Adrenal gland (tissue), 12 donors: ENCODE data around the gene IRX5. TPM values are rescaled to one million over a fixed set of nuclear protein-coding genes. Genes with fewer than 3 reads are reported as not detected.

Experiments used
- DNase-seq, 7 donors: peaks; one replicate each; pipeline ENCODE4 v3.0.0-alpha.2; 2019 to 2020
- H3K27ac ChIP-seq, 5 donors: fragments of 200-600 bp; sonication (generic) in 4 of 5; 1 replicate in 3 of 5; 2 replicates in 2 of 5; pipeline versions ENCODE4 v1.5.1 to v1.8.0; 2016 to 2020; ENCODE audit warnings: mild to moderate bottlenecking in 1 of 5
- H3K27me3 ChIP-seq: fragments of 200-600 bp; 2 replicates; pipeline ENCODE4 v1.8.0; 2021
- H3K36me3 ChIP-seq, 2 donors: fragments of 200-600 bp; replicated peaks in 1 of 2; 1 replicate in 1 of 2; 2 replicates in 1 of 2; pipeline versions ENCODE4 v1.5.1 to v1.8.0; 2018 to 2022
- H3K4me1 ChIP-seq, 2 donors: fragments of 200-600 bp; replicated peaks in 1 of 2; 1 replicate in 1 of 2; 2 replicates in 1 of 2; pipeline versions ENCODE4 v1.5.1 to v1.8.0; 2018 to 2021
- H3K4me3 ChIP-seq, 4 donors: fragments of 200-600 bp; sonication (generic) in 3 of 4; one replicate each; pipeline ENCODE4 v1.5.1; 2016 to 2018
- H3K9me3 ChIP-seq, 3 donors: fragments of 200-600 bp; sonication (generic) in 1 of 3; replicated peaks in 1 of 3; 1 replicate in 2 of 3; 2 replicates in 1 of 3; pipeline versions ENCODE4 v1.5.1 to v1.8.0; 2016 to 2021
- POLR2A ChIP-seq, 2 donors: fragments of 450-650 bp; IDR thresholded peaks; one replicate each; pipeline ENCODE4 v1.6.1; 2017; ENCODE audit warnings: antibody characterized with exemption in 2 of 2, mild to moderate bottlenecking in 2 of 2, moderate library complexity in 1 of 2
- WGBS, 4 donors: extraction: QIAGEN DNeasy Blood & Tissue Kit in 2 of 4; methylation state at CpG; one replicate each; pipeline versions ENCODE4 v1.1.5 to v1.1.7; 2013 to 2017; 5-methylcytosine and 5-hydroxymethylcytosine counted together
- intact Hi-C, 2 donors: fragments of 100-400 bp; cut with DNase I; formaldehyde crosslinking; loops; one replicate each; pipeline versions ENCODE4 v1.14.1 to v1.15.0; 2022 to 2023
- polyA plus RNA-seq, 3 donors: library from polyadenylated mRNA; stranded (reverse); fragments of 200-250 nt in 2 of 3; fragments of 350-450 nt in 1 of 3; fragmentation: Illumina TruSeq in 1 of 3; extraction: RNeasy Lipid Tissue Mini Kit (QIAGEN cat#74804) in 1 of 3; gene quantifications; one replicate each; pipeline ENCODE4 v1.2.3, GENCODE V29; 2013 to 2014
- total RNA-seq, 9 donors: library from RNA; depleted of rRNA in 4 of 9; stranded (reverse); fragments of >200 nt in 4 of 9; fragments of 120-200 nt in 1 of 9; fragmentation: NEBNext Ultra II Directional in 1 of 9; extraction: Animal tissue kit (Norgen Biotek cat#: 25700) in 1 of 9; gene quantifications; one replicate each; pipeline versions ENCODE4 v1.1.0 to v1.2.4, GENCODE V29; 2013 to 2023
- TF ChIP-seq, protein P1 (sequence below), 6 experiments: fragments of 450-650 bp in 4 of 6; fragments of 200-600 bp in 2 of 6; sonication (generic) in 1 of 6; IDR thresholded peaks; 1 replicate in 5 of 6; 2 replicates in 1 of 6; pipeline versions ENCODE4 v1.5.1 to v1.8.0; 2016 to 2021; ENCODE audit warnings: antibody characterized with exemption in 6 of 6, mild to moderate bottlenecking in 2 of 6, moderate library complexity in 1 of 6
- donor health status: healthy with polysubstance abuse.
- donor health status: Bipolar disorder and iron deficiency.
- donor health status: DM: yes; HTN: yes; CAD: no.
- donor health status: DM: no; HTN: no; CAD: no.
- donor health status: DM: no; HTN: no; CAD: no.
- donor health status: DM: yes; HTN: yes; CAD: no.

IRX5 gene
- total and polyA plus RNA-seq, 12 donors, result 0.29 to 4.2 (median 1.3) TPM

DNA sequence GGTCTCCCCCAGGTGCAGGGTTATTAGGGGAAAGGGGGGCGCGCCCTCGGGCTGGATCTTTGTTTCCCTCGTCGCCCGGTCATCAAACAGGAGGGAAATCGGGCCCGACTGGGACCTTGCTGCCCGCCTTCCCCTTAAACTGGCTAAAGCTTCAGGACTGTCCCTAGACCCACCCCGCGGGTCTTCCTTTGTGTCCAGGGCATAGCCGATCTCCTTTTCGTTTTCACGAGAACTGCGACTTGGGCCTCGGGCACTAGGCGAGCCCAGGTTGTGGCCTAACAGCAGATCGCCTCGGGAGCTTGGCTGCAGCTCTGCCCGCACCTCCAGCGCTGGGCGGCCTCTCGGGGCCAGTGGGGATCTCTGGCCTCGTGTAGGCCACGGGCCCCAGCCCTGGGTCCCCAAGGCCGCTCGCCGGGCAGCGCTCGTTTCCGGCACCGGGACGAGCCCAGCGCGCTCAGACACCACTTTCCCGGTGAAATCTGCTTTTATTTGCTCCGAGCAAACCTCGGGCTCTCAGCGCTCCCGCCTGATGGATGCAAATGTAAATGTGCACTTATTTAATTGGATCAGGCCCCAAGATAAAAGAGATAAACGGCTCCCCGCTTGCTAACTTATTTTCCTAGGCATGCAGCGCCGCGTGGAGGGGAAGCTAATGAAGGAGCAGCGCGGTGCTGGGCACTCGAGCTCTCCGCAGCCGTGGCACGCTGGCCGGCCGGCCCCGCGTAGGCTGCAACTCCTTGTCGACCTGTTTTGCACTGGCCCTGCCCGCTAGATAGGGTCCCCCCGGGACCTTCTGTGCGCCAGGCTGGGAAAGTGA, 7.8 kb downstream of the IRX5 start:
- DNase-seq, result no peak
- intact Hi-C loops, result loop anchor here in 1 of 2 donors (10.0 kb wide), 1 partner anchor 654 kb away; the partner anchor contains the start of gene IRX3
- Histone ChIP-seq H3K27me3 (peaks cover 72% of the 10 kb centered on the region), H3K4me3 (peak overlapping the region in 1 of 4 donors; percentile 3), H3K4me1 (peaks cover 0 to 11% of the 10 kb centered on the region in 2 donors), H3K9me3 (no peaks in the 10 kb centered on the region), H3K27ac (no peak overlapping the region), H3K36me3 (no peaks in the 10 kb centered on the region)
- TF ChIP-seq POLR2A (IDR thresholded peaks at IDR 0.05), result no peak
- TF ChIP-seq, protein P1, sequence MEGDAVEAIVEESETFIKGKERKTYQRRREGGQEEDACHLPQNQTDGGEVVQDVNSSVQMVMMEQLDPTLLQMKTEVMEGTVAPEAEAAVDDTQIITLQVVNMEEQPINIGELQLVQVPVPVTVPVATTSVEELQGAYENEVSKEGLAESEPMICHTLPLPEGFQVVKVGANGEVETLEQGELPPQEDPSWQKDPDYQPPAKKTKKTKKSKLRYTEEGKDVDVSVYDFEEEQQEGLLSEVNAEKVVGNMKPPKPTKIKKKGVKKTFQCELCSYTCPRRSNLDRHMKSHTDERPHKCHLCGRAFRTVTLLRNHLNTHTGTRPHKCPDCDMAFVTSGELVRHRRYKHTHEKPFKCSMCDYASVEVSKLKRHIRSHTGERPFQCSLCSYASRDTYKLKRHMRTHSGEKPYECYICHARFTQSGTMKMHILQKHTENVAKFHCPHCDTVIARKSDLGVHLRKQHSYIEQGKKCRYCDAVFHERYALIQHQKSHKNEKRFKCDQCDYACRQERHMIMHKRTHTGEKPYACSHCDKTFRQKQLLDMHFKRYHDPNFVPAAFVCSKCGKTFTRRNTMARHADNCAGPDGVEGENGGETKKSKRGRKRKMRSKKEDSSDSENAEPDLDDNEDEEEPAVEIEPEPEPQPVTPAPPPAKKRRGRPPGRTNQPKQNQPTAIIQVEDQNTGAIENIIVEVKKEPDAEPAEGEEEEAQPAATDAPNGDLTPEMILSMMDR (IDR thresholded peaks at IDR 0.05), result no peak
- 15 to 27% (median 17%) methylated on average over 26 to 59 of the region's 59 CpGs for WGBS, 4 donors

DNA sequence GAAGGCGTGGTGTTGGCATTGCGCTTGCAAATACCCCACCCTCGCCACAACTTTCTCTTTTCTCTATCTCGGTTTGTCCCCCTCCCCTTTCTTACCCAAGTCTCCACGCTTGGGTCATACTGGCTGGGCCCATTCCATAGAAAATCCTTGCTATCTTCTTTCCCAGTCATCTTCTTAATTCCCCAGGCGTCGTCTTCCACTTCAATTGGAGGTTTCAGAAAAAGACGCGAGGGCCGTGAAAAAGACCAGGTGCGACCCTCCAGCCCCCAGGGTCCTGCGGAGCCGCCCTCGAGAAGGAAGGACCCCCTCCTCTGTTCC, 8.3 kb downstream of the IRX5 start:
- TF ChIP-seq, protein P1 (IDR thresholded peaks at IDR 0.05), result no peak
- no peak for TF ChIP-seq POLR2A (IDR thresholded peaks at IDR 0.05)
- Histone ChIP-seq H3K4me3 (no peak overlapping the region), H3K27me3 (peaks cover 67% of the 10 kb centered on the region), H3K4me1 (peaks cover 0 to 11% of the 10 kb centered on the region in 2 donors), H3K27ac (no peak overlapping the region), H3K36me3 (no peaks in the 10 kb centered on the region), H3K9me3 (no peaks in the 10 kb centered on the region)
- intact Hi-C loops, result loop anchor here in 1 of 2 donors (10.0 kb wide), 1 partner anchor 654 kb away; the partner anchor contains the start of gene IRX3
- 14 to 28% (median 18%) methylated on average over 14 of the region's 14 CpGs for WGBS, 4 donors
- DNase-seq, result no peak

DNA sequence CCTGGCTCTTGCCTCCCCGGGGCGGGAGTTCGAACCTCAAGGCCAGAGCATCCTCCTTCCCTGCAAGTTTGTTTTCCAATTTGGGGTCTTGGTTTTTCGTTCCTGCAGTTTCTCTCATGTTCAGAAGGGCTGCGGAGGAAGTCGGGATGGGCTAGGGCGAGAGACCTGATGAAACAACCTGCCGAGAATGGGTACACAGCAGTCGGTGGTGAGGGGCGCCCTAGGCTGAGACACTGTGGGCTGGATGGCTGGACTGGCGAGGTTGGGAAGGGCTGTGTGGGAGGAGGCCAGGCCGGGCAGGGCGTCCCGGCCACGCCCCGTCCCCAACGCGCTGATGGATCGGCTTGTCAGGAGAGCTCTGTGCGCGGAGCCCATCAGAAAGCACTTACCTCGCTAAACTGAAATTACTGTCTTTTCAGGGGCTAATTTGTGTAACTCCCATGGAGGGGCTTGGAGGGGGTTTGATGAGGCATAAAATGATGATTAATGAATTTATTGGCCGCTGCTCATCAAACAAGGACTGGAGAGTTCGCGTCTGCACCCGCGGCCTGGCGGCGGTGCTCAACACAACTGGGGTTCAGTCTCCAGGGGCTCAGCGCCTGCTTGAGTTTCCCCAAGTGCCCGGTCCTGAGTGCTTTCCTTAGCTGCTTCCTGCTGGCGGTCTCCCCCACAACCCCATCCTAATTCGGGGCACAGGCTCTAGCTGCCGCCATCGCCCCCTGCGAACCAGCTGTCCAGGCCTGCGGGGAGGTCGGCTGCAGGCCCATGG, 9.0 kb downstream of the IRX5 start:
- WGBS, 4 donors, result 18 to 28% (median 19%) methylated on average over 14 to 38 of the region's 38 CpGs
- no peaks in the 10 kb centered on the region for H3K36me3 ChIP-seq
- H3K4me1 ChIP-seq, result peaks cover 0 to 11% of the 10 kb centered on the region in 2 donors
- H3K9me3 ChIP-seq, result no peaks in the 10 kb centered on the region
- intact Hi-C loops, result loop anchor here in 1 of 2 donors (10.0 kb wide), 1 partner anchor 655 kb away; the partner anchor contains the start of gene IRX3
- no peak overlapping the region for H3K4me3 ChIP-seq
- no peak overlapping the region for H3K27ac ChIP-seq
- DNase-seq, result no peak
- H3K27me3 ChIP-seq, result peaks cover 61% of the 10 kb centered on the region
- no peak for TF ChIP-seq POLR2A (IDR thresholded peaks at IDR 0.05)
- TF ChIP-seq, protein P1 (IDR thresholded peaks at IDR 0.05), result no peak

DNA sequence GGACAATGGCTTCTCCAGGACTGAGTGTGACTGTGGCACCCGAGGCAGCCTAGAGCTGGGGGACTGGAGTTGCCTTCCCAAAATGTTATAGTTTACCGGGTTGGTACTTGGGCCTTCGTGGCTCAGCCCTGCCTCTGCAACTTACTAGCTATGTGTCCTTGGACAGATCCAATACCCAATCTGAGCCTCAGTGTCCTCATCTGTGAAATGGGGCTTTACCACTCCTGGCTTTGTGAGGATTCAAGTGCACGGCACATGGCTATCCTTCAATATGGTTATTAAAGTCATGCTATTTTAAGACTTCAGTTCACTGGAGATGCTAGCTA, 9.6 kb downstream of the IRX5 start:
- intact Hi-C loops, result no loop called here
- Histone ChIP-seq H3K9me3 (no peaks in the 10 kb centered on the region), H3K27ac (no peak overlapping the region), H3K36me3 (no peaks in the 10 kb centered on the region), H3K4me3 (no peak overlapping the region), H3K27me3 (peaks cover 58% of the 10 kb centered on the region), H3K4me1 (peaks cover 0 to 11% of the 10 kb centered on the region in 2 donors)
- TF ChIP-seq, protein P1 (IDR thresholded peaks at IDR 0.05), result no peak
- TF ChIP-seq POLR2A (IDR thresholded peaks at IDR 0.05), result no peak
- 39 to 59% (median 49%) methylated on average over 3 to 4 of the region's 4 CpGs for WGBS, 4 donors
- no peak for DNase-seq
